Measurements from ENCODE around the gene NTHL1.

NTHL1 gene

DNA sequence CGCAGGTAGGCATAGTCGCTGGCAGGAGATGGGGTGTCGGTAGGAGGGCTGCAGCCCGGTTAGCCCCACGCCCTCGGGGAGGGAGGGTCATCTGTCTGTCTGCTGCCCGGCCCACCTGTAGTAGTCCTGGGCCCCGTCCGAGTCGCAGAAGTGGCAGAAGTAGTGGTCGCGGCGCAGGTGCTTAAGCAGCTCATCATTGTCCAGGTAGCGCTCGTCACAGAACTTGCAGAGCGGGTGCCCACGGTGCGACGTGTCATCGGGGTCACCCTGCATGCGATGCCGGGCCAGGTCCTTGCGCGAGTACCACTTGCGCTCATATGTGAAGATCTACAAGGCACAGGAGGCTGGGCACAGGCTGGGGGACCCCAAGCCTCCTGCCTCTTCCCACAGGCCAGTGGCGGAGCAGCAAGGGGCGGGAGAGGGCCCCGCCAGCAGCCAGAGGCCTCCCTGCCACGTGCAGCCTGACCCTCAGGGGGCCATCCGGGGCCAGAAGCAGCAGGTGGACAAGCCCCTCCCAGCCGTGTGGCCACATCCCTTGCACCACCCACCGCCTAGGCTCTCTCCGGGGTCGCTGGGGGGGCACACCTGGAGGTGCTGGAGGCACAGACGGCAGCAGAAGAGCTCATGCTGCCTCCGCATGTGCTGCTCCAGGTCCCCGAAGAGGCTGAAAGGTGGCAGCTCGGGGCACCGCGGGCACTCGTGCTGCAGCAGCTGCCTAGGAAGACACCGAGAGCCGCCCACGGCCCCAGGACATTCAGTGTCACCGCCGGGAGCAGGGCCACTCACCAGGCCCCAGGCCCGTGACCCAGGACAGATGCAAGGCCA, 45.0 kb downstream of the NTHL1 start:
- no peak for TF ChIP-seq ZNF274 (IDR thresholded peaks at IDR 0.05; ENCODE audit: low read depth, low read length)
- no peak overlapping the region for H3K4me3 ChIP-seq (ENCODE audit: low read length)

DNA sequence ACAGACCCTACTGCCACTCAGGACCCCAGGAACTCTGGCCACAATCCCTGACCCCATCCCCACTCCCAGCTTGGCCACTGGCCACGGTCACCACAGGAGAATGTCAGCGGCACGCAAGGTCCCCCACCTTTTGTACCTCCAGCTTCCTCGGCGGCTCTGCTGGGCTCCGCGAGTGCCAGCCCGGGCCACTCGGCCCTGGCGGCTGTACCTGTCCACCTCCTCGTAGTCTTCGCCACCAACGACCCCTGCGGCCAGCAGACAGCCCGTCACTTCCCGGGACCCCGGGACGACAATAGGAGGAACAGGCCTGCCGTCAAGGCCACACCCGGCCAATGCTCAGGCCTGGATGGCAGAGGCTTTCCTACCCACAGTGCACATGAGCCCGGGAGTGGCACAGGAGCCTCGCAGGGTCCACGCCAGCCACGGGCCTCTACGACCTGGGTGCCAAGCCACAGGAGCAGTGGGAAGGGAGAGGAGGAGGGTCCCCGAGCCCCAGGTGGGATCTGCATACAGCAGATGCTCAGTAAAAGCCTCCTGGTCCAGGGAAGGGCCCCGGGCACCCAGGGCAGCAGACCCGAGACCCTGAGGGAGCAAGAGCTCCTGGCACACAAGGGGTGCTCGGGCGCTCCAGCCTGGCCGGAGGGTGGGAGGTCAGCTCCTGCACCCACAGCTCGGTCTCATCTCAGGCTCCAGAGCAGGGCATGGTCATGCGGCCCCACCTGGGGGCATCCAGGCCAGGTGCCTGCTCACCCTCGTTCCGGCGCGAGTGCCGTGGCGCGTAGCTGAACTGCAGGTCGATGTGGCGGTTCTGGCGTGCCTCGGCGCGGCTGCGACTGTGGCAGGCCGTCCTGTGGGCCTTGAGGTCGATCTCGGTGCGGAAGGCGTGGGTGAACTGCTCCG, 45.9 kb downstream of the NTHL1 start:
- no peak for TF ChIP-seq ZNF274 (IDR thresholded peaks at IDR 0.05; ENCODE audit: low read depth, low read length)

DNA sequence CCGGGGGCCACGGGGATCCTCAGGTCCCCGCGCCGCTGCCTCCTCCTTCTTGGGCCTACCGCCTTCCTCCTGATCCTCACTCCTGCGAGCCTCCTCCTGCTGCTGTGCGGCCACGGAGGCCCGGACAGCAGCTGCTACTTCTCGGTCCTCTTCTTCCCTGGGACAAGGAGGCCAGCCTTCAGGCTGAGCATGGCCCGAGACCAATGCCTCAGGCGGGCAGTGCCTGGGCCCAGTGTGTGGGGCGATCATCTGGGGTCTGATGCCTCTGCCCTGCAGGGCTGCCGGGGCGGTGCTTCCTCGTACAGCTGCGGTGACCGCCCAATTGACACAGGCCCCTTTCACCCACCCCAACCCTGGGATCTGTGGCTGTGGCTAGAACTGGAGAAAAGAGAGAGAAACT, 46.6 kb downstream of the NTHL1 start:
- TF ChIP-seq ZNF274 (IDR thresholded peaks at IDR 0.05; ENCODE audit: low read depth, low read length) = no peak
- no peak overlapping the region for H3K4me3 ChIP-seq (ENCODE audit: low read length)

More for the DNA sequence above, 45.9 kb downstream of the NTHL1 start:
- H3K4me3 ChIP-seq (ENCODE audit: low read length) = no peak overlapping the region

DNA sequence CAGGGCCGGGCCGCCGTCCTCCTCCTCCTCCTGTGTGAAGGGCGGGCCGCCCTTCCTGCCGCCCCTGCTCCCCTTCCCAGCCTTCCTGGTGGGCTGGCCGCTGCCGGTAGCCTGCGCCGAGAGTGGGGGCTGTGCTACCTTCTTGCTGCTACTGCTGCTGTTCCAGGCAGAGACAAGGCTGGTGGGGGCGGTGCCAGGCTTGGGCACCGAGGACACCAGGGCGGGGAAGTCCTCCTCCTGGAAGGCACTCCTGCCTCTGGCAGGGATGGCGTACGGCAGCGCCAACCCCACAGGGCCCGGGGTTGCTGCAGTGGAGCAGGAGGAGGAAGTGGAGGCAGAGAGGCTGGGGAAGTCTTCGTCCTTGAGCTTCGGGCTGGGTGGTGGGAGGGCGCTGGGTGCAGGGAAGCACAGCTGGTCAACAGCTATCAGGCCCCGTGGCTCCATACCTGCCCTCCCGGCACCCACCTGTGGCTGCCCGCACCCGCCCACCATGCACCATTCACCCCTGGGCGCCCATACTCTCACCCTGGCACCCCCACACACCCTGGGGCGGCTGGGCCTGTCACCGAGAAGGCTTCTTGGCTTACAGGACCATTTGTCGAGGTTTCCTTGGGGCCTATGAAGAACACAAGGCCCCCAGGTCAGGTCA, 47.6 kb downstream of the NTHL1 start:
- no peak overlapping the region for H3K4me3 ChIP-seq (ENCODE audit: low read length)
- no peak for TF ChIP-seq ZNF274 (IDR thresholded peaks at IDR 0.05; ENCODE audit: low read depth, low read length)

DNA sequence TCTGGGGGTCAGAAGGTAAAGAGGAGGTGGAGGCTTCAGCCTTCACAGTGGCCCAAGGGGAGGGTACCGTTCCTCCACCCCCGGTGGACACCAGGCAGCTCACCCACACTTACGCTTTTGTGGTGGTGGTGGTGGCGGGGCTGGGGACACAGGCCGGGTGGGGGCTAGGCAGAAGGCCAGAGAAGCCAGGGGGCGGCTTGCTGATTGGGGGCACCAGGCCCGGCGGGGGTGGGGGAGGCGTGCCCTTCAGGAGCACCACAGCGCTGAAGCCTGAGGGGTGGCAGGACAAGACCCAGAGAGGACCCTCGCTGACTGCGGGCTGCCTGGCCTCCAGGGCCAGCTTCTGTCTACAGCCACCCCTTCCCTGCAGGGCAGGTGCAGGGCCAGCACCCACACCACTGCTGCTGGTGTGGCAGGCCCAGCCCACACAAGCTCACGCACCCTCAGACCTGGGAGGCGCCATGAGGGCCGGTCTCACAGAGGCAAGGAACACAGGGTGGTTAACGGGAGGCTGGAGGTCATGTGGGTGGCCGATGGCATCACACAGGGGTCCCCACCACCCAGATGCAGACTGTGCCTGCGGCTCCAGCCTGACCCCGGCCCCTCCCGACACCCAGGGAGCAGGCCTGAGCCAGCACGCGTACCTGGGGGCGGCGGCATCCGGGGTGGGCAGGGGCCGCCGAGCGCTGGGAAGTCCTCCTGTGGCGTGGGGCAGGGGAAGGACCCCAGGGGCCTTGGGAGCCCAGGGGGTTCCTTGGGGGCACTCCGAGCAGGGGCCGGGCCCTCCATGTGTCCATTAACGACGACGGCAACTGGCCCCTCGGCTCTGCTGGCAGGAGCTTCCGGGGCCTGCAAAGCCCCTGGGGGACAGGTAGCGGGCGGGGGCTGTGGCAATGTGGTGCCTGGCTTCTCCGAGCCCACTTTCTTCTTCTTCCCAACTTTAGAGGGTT, 48.5 kb downstream of the NTHL1 start:
- H3K4me3 ChIP-seq (ENCODE audit: low read length) = no peak overlapping the region
- no peak for TF ChIP-seq ZNF274 (IDR thresholded peaks at IDR 0.05; ENCODE audit: low read depth, low read length)

DNA sequence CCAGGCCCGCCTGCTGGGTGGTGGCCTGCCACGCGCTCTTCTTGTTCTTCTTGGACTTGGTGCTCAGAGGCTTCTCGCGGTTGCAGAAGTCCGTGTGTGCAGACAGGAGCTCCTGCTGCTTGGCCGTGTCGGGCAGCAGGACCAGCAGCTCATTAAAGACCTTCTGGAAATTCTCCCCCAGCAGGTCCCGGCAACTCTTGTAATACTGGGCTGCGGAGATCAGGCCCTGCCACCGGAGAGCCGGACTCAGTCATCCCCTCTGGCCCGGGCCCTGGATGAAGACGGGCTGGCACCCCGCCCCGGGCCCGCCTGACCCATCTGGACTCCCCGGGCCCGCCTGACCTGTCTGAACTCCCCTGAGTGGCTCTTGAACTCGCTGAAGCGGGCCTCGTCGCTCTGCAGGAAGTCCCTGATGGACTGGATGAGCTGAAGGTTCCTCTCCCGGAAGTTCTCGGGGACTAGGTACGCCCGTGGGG, 49.2 kb downstream of the NTHL1 start:
- no peak for TF ChIP-seq ZNF274 (IDR thresholded peaks at IDR 0.05; ENCODE audit: low read depth, low read length)

DNA sequence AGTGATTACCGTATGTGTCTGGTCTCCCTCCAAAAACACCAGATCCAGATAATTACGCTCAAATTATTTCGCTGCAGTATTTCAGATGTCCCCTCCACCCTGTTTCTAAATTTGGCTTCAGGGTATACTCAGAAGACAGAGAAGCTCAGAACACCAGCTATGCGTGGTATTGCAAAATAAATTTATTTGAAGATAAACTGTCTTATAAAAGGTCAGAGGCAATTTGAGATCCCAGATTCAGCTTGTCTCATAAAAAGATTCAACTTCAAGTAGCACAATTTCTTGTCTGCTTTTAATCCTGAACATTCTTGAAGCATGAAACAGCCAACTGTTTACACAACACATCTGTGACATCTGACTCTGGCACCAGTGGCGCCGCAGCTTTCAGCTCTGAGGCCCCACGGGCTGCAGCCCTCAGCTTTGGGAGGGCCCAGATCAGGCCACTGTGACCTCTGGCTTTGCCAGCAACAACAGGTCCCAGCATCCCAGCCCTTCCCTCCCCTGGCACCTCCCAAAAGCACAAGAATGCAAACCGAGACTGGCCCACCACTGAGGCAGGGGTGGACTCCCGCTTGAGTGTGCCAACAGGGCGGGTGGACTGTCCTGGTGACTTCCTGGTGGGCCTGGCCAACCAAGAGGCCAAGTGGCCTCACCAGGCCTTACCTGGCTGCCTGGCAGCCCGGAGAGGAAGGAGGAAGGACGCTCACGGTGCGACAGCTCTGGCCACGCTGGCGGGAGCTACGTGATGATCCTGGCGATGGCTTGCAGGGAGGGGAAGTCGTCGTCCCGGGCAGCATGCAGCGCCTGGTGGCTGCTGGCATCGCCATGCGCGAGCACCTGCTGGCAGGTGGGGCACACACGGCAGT, 49.9 kb downstream of the NTHL1 start:
- H3K4me3 ChIP-seq (ENCODE audit: low read length) = no peak overlapping the region
- no peak for TF ChIP-seq ZNF274 (IDR thresholded peaks at IDR 0.05; ENCODE audit: low read depth, low read length)

More for the DNA sequence above, 49.2 kb downstream of the NTHL1 start:
- no peak overlapping the region for H3K4me3 ChIP-seq (ENCODE audit: low read length)

DNA sequence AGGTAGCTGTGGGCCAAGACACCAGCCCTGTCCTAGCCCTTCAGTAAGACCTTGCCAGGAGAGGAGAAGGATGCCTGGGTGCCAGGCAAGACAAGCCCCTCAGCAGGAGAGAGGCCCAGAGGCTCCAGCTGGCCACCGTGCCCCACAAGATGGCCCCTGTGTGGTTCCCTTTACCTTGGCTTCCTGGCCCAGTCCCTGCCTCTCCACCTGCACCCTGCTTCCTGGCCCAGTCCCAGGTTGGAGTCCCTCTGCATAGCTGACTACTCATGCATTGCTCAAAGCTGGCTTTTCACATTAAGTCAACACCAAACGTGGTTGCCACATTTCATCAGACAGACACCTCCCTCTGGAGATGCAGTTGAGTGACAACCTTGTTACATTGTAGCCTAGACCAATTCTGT, 53.9 kb downstream of the NTHL1 start:
- TF ChIP-seq ZNF274 (IDR thresholded peaks at IDR 0.05; ENCODE audit: low read depth, low read length) = no peak
- H3K4me3 ChIP-seq (ENCODE audit: low read length) = no peak overlapping the region

DNA sequence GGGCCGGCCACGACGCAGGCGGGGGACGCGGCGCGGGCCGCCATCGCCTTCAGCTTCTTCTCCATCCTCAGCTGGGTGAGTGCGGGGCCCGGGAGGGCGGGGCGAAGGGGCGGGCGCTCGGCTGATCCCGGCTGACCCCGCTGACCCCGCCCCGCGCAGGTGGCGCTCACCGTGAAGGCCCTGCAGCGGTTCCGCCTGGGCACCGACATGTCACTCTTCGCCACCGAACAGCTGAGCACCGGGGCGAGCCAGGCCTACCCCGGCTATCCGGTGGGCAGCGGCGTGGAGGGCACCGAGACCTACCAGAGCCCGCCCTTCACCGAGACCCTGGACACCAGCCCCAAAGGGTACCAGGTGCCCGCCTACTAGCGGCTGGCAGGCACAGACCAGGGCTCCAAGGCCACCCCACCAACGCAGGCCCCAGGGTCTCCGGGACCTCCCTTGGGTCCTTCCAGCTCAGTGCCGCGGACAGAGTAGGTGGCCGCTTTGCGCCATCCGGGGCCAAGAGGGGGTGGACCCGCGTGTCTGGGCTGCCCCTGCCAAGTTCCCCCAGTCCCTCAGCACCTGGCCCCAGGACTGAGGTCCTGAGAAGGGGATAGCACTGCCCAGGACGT, 54.8 kb downstream of the NTHL1 start:
- no peak overlapping the region; the same call in 1 of the 2 replicates for H3K4me3 ChIP-seq (ENCODE audit: low read length)
- no peak for TF ChIP-seq ZNF274 (IDR thresholded peaks at IDR 0.05; ENCODE audit: low read depth, low read length)

DNA sequence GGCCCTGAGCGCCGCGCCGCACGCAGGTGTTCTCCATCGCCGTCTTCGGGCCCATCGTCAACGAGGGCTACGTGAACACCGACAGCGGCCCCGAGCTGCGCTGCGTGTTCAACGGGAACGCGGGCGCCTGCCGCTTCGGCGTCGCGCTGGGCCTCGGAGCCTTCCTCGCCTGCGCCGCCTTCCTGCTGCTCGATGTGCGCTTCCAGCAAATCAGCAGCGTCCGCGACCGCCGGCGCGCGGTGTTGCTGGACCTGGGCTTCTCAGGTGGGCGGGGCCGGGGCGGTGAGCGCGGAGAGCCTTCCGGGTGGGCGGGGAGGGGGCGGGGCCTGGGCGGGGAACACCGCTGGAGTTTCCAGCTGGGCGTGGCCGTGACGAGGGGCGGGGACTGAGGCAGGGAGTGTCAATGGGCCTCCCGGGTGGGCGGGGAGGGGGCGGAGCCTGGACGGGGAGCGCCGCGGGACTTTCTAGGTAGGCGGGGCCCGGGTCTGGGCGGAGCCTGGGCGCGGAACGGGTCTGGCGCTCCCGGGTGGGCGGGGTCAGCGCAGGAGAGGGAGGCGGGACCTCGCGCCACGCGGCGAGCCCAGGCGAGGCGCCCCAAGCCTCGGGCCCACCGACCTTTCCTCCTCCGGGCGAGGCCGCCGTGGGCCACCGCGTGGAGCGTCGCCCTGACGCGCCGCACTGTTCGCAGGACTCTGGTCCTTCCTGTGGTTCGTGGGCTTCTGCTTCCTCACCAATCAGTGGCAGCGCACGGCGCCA, 55.5 kb downstream of the NTHL1 start:
- peak overlapping the region; percentile 52; the same call in 1 of the 2 replicates for H3K4me3 ChIP-seq (ENCODE audit: low read length)
- TF ChIP-seq ZNF274 (IDR thresholded peaks at IDR 0.05; ENCODE audit: low read depth, low read length) = no peak

DNA sequence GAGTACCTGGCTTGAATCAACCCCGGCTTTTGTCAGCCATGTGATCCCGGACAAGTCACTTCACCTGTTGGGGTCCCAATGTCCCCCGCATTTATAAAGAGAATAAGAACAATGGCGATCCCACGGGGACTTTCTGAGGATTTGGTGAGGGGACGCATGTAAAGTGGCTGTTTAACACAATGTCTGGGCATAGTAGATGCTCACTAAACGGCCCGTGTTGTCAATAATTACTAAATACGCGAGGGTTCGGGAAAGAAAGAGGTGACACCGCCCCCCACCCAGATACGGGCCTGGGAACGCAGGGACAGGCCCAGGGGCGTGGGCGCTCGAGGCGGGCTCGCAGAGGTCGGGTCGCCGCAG, 56.1 kb downstream of the NTHL1 start:
- H3K4me3 ChIP-seq (ENCODE audit: low read length) = peak overlapping the region; percentile 52; the same call in 1 of the 2 replicates
- TF ChIP-seq ZNF274 (IDR thresholded peaks at IDR 0.05; ENCODE audit: low read depth, low read length) = no peak

All from GM08714 (cell line).